PC-9 (cell line): ENCODE measurements around the gene SPPL3.

ENCODE experiments used
- CTCF ChIP-seq: fragments of 200-600 bp; sonication (generic); conservative IDR thresholded peaks from 2 replicates; pipeline ENCODE4 v1.6.1; 2017; ENCODE audit warnings: mixed run types, antibody characterized with exemption, mild to moderate bottlenecking, moderate library complexity
- EZH2 ChIP-seq: fragments of 200-600 bp; sonication (generic); IDR thresholded peaks from 2 replicates; pipeline ENCODE4 v1.8.0; 2017; ENCODE audit warnings: antibody characterized with exemption, low read depth

DNA sequence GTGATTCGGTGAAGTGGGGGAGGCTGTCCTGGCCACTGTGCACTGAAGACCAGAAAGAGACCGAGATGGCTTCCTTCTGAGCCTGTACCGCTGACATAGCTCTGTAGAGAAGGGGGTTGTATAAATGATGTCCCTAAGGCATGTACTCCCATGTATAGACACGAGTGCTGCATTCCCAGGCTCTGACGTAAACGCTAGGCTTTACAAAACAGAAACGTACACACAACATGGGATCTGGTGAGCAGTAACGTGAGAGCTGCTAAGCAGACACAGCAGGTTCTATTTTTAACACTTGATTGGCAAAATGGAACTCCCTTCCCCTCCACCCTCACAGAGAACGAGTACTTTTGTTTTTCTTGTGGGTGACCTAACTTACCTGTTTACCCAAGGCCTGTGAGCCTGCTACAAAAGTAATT lies 142.6 kb downstream of the SPPL3 start:
- TF ChIP-seq CTCF, result no peak
- TF ChIP-seq EZH2, result no peak
